GM21737 (cell line): ENCODE results near the gene DPPA2.

Source experiments
- ATAC-seq: cut with Tn5 transposase; IDR thresholded peaks from one replicate; pipeline ENCODE4 v1.9.1; 2021; ENCODE audit warnings: mild to moderate bottlenecking, moderate library complexity; ENCODE audit not compliant: unreplicated experiment

Gene DPPA2

DNA sequence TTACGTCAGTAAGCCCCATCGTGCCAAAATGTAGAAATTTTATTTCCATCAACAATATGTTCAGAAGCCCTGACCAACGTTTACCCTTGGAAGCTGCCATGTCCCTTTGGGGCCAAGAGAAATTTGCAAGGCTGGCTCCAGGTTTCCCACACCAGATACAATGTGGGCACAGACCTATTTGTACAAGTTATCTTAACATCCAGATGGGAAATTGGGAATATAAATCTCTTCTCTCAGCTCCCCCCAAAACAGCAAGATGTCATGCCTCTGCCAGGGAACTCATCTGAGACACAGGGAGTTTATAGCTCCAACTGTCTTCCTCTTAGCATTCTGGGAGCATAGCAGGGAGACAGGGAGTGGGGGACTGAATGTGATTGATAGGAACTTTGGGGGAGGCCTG, 9.3 kb upstream of the DPPA2 start:
- no peak for ATAC-seq

DNA sequence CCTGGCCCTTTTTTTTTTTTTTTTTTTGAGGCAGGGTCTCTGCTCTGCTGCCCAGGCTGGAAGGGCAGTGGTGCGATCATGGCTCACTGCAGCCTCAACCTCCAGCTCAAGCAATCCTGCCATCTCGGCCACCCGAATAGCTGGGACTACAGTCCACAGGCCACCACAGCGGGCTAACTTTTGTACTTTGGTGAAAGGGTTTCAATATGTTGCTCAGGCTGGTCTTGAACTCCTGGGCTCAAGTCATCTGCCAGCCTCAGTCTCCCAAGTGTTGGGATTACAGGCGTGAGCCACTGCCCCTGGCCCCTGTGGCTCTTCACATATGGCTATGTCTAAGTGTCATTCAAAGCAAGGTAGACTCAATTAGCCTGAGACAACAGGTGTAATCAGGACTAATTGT, 8.8 kb upstream of the DPPA2 start:
- ATAC-seq, result no peak

DNA sequence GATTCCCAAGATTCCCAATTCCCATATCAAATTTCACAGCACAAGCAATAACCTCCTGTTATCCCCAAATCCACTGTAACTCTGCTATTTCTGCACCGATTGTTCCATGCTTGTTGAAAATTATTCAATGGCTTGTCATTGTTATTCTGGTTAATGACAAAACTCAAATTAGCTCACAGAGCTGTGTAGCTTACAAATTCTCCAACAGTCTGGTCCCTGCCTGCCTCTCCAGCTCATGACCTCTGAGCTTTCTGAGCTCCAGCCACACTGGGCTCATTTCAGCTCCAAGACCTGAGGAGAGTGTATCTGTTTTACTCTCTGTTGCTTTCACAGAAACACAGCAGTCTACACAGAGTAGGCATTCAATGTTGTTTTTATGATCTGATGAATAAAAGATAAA, 3.3 kb downstream of the DPPA2 start:
- no peak for ATAC-seq

DNA sequence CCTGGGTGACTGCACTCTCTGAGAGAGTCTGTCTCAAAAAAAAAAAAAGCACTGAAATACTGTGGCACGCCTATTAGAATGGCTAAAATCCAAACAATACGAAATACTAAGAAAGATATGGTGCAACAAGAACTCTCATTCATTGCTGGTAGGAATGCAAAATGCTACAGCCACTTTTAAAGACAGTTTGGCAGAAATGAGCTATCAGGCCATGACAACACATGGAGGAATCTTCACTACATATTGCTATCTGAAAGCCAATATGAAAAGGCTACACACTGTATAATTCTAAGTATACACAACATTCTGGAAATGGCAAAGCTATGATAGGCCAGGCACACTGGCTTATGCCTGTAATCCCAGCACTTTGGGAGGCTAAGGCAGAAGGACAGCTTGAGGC, 18.8 kb downstream of the DPPA2 start:
- no peak for ATAC-seq

DNA sequence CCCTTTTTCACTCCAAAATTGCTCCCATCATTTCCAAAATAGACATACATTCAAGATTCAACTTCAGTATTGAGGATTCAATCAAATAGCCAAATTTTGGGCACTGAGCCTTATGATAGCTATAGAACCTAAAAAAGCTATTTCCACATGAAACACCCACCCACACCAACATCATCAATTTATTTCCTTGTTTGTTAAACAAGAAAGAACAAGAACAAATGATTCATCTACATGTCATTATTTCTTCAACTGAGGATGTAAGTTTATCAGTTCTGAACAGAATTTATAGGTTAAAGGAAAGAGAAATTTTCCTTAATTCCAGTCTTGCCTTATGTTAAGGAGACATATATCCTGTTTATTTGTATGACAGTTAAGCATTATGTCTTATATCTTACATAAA, 32.2 kb downstream of the DPPA2 start:
- ATAC-seq, result no peak

DNA sequence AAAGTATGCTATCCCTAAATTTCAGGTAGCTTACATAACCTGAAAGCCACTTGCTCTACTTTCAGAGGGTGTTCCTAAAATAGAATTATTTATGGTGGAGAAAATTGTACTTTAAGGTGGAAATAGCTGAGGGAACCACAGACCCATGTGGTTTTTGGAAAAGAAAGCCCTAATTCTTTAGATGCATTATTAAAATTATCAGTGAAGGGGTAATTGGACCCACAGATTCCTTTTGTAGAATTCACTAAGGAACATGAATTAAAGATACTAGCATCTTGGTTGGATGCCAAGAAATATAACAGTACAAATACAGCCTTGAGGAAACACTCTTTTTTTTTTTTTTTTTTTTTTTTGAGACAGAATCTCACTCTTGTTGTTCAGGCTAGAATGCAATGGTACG, 37.8 kb downstream of the DPPA2 start:
- no peak for ATAC-seq

DNA sequence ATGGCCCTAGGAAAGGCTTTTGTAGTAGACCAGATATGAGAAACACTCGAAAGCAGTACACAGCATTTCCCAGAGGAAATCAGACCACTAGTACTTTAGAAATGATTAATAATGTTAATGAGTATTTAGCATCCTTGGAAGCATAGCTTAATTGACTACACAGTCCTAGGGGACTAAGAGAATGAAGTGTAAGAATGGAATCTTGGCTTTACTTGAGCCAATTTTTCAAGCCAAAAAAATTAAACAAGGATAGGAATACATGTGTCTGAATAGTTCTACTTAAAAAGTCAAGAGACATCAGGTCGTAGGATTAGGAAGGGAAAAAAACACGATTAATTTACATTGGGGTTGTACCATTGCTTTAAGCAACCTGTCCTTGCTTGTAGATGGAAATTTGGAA, 38.2 kb downstream of the DPPA2 start:
- no peak for ATAC-seq

DNA sequence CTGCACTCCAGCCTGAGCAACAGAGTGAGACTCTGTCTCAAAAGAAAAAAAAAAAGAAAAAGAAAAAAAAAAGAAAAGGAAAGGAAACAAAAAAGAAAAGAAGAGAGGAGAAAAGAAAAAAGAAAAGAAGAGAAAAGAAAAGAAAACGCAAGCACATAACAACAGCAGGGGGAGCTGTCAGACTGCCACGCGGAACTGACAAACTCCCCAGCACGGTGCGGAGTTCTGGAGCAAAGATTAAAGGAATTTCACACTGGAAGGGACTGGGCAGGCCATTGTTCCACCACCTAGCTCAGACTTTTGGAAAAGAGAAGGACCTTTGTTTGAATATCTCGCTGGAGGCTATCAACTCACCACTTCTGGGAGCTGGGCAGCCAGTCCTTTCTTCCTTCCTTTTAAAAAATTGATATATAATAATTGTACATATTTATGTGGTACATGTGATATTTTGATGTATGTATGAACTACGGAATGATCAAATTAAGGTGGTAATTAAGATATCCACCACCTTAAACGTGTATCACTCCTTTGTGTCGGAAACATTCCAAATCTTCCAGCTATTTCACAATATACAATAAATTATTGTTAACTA, 40.5 kb downstream of the DPPA2 start:
- ATAC-seq, result no peak

DNA sequence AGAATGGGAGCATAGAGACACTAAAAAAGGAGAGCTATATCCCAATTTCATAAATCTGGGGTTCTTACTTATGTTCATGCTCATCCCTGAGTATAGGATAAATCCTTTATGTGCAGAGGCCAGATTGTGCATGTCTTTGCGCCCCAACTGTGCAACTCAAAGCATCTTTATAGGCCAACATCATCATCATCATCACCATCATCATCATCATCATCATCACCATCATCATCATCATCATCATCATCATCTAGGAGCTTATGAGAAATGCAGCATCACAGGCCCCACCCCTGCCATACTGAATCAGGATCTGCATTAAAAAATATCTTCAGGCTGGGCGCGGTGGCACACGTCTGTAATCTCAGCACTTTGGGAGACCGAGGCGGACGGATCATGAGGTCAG, 45.5 kb downstream of the DPPA2 start:
- no peak for ATAC-seq

DNA sequence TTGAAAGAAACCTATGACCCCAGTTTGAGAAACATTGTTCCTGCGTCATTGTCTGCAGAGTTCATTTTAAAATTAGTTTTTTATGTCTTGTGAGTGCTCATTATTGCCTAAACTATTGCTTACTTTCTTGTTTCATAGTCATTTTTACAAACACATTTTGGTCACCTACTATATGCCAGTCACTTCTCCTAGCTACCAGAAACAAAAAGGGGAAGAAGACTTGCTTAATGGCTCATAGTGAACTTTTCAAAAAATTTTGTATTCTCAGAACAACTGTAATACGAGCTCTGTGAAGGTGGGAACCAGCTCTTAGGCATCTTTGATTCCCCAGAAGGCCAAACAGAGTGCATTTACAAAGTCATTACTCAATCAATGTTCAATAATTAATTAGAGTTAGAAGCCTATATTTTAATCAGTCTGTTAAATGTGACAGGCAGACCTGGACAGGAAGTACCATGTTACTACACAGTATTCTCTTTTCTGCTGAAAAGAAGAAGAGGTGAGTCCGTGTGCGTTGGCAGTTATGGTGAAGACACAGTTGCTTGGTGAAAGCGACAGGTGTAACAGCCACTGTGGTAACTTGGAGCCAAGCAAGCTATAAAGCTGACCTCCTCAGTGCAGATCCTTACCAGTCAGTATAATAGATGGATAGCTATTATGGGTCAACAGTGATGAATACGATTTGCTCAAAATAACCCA, 46.6 kb downstream of the DPPA2 start:
- no peak for ATAC-seq

DNA sequence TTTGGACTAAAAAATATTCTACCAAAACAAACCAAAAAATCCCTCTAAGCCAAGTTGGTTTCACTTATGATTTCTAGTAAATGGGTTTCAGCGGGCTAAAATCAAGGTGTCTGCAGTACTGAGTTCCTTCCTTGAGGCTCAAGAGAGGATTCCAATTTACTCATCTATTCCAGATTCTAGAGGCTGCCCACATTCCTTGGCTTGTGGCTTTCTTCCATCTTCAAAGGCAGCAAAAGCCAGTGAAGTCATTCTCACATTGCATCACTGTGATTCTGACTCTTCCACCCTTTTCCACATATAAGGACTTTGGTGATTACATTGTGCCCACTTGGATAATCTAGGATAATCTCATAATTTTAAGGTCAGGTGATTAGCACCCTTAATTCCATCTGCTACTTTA, 48.1 kb downstream of the DPPA2 start:
- ATAC-seq, result no peak

DNA sequence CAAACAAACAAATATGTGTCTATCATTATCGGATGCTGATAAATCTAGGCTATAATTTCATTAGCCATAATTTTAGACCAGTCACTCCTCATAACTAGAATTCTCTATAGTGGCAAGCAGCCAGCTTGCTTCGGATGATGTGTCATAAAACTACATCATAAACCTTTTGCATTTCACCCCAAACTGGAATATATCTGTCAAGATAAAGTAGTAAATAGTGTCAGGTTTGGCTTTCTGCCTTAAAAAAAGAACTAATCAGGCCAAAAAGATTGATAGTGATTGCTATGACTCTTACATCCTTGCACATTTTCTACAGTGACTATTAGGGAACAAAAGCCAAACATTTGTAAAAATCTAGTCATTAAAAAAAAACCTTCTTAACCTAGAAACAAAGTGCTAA, 51.0 kb downstream of the DPPA2 start:
- ATAC-seq, result no peak

DNA sequence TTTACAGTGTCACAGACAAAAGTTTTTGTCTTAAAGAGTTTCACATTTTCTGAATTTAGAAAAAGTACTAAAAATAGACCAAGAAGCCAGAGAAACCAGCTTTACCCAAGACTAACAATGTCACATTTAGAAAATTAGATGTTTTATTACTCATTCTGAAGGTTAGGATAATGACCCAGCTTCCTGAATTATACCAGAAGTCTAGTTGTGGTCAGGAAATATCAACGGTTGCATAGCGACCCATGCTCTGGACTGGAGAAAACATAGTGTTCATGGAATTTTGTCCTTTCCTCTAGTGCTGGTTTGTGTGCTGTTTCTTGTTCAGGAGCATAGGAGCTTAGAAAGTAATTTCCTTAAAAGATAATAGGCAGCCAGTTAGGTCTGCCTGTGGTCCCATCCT, 59.0 kb downstream of the DPPA2 start:
- no peak for ATAC-seq

DNA sequence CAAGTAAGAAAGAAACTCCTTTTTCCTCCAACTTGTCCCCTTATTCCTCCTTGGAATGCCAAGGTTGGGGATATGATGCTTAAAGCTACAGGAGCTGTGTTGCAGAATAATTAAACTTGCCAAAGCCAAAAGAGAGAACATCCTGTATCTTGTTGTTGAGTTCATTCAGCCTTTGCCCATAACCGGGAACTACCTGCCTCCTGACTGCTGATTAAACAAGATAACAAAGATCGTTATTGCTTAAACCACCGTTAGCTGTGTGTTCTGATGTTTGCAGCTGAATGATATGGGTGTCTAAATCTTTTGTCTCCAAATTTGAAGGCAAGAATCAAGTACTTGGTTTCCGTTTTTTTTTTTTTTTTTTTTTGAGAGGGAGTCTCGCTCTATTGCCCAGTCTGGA, 61.5 kb downstream of the DPPA2 start:
- no peak for ATAC-seq

DNA sequence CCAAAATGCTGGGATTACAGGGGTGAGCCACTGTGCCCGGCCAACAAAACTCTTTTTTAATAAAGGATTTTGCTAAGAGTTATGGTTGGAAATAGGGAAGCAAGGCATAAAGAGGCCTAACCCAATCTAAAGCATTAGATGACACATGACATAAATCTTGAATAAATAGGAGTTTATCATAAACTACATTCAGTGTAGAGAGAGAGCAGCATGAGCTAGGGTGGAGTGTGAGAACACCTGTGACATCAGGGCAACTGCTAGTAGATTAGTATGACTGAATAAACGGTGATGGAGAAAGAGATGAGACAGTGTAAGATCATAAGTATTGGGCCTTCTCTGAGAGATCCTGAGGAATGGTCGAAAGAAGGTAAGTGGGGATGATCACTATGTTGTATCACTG, 63.7 kb downstream of the DPPA2 start:
- no peak for ATAC-seq
